GM04504 (cell line): Measurements from ENCODE around the gene IMPA2.
"Not testable (repeated sequence)": the region's sequence is repeated elsewhere in the genome, so short reads cannot be mapped to it uniquely, and the experiment has no call there.

ENCODE experiments used
- DNase-seq: peaks from one replicate; pipeline ENCODE4 v3.0.0-alpha.2; 2012; ENCODE audit warnings: low read depth

IMPA2 gene

DNA sequence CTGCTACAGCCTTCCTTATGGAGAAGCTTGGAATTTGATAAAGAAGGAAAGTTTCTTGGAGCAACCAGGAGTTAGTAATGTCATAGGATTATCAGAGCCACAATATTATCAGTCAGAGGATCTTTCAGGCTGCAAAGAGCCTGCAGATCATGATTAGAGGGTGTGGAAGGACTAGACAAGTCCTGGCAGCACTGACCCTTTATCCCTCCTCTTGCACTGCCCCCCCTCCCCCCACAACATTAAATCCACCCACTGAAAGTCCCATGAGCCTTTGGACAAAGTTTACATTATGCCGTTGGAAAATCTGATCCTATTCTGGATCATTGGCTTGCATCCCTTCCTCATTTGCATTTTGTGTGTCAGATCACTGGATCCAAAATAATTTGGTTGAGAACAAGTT is 18.7 kb upstream of the IMPA2 start:
- no peak for DNase-seq

GRCh38 chr18:11963991-11964484 is 17.3 kb upstream of the IMPA2 start:
- DNase-seq, result no peak

DNA sequence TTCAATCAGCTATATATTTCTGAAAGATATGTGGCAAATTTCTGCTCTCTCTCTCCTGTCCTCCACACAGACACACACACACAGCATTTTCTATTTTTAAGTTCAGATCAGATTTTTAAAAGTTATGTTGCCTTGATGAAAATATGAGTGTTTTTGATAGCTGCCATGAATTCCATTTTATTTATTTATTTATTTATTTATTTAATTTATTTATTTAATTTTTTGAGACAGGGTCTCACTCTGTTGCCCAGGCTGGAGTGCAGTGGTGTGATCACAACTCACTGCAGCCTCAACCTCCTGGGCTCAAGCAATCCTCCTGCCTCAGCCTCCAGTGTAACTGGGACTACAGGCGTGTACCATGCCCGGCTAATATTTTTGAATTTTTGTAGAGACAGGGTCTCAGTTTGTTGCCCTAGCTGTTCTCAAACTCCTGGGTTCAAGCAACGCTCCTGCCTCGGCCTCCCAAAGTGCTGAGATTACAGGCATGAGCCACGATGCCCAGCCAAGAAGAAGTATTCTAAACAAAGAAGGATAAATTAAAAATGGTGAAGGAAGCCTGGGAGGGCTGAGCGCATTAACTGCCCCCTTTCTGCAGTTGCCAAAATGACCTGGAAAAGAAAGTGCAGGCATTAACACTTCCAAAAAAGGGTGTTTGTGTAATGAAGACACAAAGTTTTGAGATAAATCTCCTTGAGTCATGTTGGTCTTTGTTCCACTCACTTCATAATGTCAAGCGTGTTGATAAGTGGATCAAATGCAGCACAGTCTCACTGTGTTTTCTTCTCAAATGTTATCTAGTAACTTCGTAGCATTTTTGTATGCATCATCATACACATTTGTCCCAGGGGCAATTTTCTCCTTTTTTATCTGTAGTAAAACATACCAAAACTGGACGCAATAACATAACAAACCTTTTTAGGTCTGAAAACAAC is 11.1 kb upstream of the IMPA2 start:
- DNase-seq, result no peak

DNA sequence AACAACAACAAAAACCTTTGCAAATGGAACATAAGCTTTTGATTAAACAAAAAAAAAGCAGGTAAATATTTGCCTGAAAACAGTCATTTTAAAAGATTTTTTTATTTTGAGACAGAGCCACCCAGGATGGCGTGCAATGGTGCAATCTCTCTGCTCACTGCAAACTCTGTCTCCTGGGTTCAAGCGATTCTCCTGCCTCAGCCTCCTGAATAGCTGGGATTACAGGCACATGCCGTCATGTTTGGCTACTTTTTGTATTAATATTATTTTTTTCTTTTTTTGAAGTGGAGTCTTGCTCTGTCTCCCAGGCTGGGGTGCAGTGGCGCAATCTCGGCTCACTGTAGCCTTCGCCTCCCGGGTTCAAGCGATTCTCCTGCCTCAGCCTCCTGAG is 10.5 kb upstream of the IMPA2 start:
- DNase-seq, result not testable (repeated sequence)

- DNase-seq, result no peak
Measured at GRCh38 chr18:11972371-11973174, 8.7 kb upstream of the IMPA2 start.

DNA sequence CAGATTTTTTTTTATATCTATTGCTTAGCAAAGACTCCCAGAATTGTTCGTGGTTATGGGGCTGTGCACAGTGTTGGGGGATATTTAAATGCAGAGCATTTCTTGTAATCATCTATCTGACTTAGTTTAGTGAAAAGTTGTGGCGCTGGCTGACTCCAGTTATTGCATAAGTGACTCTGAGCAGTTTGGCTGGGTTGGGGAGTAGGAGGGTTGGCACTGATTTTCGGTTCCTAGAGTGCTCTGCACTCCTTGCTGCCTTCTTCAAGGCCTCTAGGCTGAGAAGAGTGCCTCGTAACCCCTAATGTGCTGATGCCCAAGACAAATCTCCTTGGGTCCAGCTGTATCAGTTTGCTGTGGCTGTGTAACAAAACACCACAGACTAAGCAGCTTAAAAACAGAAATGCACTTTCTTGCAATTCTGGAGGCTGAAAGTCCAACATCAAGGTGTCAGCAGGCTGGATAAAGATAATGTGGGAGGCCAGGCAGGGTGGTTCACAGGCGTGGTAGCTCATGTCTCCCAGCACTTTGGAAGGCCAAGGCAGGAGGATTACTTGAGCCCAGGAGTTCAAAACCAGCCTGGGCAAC is 6.5 kb upstream of the IMPA2 start:
- no peak for DNase-seq

- DNase-seq, result no peak
Measured at GRCh38 chr18:11975723-11976122, 5.6 kb upstream of the IMPA2 start.

- no peak for DNase-seq
Measured at GRCh38 chr18:11976315-11977152, 4.8 kb upstream of the IMPA2 start.

GRCh38 chr18:11977153-11977466 is 4.2 kb upstream of the IMPA2 start:
- no peak for DNase-seq

DNA sequence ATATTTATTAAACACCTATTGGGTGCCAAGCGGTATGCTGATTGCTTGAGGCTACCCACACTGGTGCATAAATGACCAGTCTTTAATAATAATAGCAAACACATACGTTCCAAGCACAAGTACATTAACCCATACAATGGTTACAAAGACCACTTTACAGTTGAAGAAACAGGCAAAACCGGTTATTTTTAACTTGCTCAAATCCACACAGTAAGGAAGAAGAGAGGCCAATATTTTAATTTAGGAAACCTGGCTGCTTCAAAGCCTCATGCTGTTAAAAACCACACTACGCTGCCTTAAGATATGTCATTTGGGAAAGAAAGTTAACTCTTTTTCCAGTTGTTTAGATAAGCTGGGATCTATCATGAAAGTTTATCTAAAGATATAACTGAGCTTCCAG is 2.4 kb upstream of the IMPA2 start:
- no peak for DNase-seq

GRCh38 chr18:11980163-11980493 is 1.2 kb upstream of the IMPA2 start:
- no peak for DNase-seq

DNA sequence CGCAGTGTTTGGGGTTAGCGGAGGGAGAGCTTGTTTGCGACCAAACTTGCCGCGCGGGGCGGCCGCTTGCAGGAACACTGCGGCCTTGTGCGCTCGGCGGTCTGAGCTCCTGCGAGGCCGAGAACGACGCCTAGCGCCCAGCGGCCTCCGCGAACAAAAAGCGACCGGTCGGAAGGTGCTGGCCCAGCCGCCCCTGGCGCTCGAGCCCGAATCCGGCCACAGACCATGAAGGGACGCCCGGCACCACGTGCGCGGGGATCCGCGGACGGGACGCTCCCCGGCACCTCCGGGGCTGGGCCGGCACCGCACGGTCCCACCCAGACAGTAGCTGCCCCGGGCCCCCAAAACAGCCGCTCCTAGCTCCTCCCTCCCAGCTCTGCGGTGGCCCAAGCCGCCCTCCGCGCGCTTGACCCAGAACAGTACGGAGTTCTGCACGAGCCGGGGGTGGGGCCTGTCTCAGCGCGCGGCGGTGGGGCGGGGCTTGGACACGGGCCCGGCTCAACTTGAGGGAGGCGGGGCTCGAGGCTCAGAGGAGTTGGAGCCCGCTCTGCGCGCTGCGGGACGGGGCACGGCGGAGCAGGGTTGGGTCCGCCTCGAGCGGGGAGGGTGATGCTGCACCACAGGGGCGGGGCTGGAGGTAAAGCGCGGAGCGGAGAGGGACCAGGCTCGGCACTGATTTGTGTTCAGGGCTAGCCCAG is 664 bp upstream of the IMPA2 start:
- no peak for DNase-seq

GRCh38 chr18:11981543-11982366 is 448 bp downstream of the IMPA2 start:
- DNase-seq, result no peak

GRCh38 chr18:11982981-11983380 is 1.7 kb downstream of the IMPA2 start:
- DNase-seq, result no peak

DNA sequence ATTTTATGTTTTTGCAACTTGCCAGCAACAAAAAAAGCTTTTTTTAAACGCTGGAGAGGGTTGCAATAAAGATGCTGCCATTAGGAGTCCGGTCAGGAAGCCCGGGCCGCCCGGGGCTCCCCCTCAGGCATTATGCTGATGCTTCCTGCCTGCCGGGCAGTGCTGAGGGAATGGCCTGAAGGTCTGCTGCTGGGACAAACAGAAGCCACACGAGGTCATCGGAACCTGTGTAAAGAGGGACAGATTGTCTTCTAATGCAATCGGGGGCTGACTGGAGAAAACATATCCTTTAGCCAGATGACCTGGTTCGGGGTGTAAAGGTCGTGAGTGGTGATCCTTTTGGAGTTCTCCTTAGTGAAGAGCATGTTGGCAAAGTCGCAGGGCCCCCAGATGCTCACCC is 2.3 kb downstream of the IMPA2 start:
- no peak for DNase-seq

DNA sequence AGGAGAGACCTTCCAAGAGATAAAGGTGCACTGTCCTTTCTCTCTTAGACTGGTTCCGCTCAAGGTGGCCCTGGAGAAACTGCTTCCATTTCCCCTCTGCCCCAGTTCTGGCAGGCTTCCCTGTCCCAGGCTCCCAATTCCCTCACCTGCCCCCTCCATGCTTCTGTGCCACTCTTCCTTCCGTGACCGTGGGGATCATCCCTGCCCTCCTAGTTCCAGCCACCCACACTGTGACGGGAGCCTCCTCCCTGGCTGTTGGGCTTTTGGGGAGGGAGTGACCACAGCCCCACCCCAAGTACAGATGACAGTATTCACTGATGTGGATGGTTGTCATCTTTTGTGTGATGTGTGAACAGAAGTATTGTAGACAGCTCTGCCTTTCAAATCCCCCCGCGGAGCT is 2.8 kb downstream of the IMPA2 start:
- no peak for DNase-seq

DNA sequence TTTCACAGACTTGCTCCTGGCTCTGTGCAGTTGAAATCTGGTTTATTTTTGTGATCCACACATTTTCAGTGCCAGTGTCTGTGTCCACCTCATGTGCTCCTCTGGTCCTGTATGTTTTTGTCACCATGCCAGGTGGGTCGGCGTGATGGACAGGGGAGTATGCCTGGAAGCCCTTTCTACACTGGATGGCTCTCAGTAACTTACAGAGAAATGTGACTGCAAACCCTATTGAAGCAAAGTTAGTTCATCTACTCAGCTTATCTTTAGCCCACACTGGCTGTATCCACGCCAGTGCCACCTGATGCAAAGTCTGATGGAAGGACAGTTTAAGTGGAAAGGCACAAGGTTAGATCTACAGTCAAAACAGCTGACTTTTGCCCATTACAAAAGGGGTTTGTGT is 4.3 kb downstream of the IMPA2 start:
- no peak for DNase-seq

DNA sequence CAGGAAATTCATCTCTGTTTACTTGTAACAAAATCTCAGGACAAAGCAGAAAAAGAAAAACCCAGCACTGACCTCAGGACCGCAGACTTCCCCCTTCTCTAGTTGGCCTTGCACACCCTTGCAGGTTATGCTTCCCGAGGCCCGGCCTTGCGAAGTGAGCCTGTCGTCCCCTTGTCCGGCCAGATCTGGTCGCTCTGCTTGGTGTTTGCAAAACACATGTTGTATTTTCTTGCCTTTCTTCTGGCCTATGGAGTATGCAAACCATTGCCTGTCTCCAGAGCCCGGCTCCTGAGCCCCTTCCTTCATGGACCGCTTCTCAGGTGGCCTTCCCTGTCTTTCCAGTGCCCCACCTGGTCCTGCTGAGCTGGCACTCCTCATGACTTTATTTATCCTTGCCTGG is 4.8 kb downstream of the IMPA2 start:
- no peak for DNase-seq

DNA sequence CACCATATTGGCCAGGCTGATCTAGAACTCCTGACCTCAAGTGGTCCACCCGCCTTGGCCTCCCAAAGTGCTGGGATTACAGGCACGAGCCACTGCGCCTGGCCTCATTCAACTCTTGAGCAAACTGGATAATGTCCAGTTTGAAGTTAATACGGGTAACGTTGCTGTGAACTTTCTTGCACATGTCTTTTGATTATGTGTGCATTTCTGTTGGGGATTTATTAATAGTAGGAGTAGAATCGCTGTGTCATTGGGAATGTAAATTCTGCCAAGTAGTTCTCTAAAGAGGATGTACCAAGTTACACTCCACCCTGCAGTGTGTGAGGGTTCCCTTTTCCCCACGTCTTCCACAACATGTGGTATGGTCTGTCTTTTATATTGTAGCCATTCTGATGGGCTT is 6.2 kb downstream of the IMPA2 start:
- DNase-seq, result no peak

GRCh38 chr18:11989174-11989573 is 7.9 kb downstream of the IMPA2 start:
- no peak for DNase-seq

DNA sequence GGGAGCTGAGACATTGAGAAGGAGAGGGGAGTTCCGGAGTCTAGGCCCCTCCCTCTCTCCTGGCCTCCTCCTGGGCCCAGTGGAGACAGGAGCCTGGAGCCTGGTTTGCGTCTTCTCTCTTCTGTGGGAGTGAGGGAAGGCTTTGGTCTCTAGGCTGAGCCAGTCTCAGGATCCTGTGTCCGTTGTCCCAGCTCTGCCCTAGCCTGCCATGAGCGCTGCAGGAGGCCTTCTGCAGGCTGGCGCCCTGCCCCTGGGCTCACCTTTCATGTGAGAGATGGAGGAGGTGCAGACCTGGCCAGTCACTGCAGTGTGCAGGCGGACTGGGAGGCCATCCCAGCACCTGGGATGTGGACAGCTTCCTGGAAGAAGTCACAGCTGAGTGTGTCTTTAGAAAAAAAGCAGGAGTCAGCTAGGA is 8.7 kb downstream of the IMPA2 start:
- no peak for DNase-seq
